K562 (cell line): ENCODE results near the gene TAF15. TPM values are rescaled to one million over a fixed set of nuclear protein-coding genes. Genes with fewer than 3 reads are reported as not detected.
A peak's percentile ranks its signal among the peaks of the same experiment; 100 is the strongest.

Source experiments
- AFF4 ChIP-seq: sonication (generic); formaldehyde crosslinking; IDR thresholded peaks from 2 replicates; pipeline ENCODE4 v1.8.0; 2023; ENCODE audit warnings: mild to moderate bottlenecking, missing genetic modification reagents
- BCOR ChIP-seq: fragments of 450-650 bp; IDR thresholded peaks from 2 replicates; pipeline ENCODE4 v1.6.1; 2016
- BRD4 ChIP-seq: fragments of 200-600 bp; sonication (generic); IDR thresholded peaks from 2 replicates; pipeline ENCODE4 v1.6.1; 2017; ENCODE audit warnings: inconsistent platforms
- BRD9 ChIP-seq: fragments of 450-650 bp; IDR thresholded peaks from 2 replicates; pipeline ENCODE4 v1.6.1; 2018; ENCODE audit warnings: low read depth; ENCODE audit not compliant: partially characterized antibody
- CREB3L1 ChIP-seq: fragments of 450-650 bp; IDR thresholded peaks from 2 replicates; pipeline ENCODE4 v1.6.1; 2014; ENCODE audit warnings: low read depth, mild to moderate bottlenecking, moderate library complexity, borderline replicate concordance
- EGR1 ChIP-seq: fragments of 450-650 bp; conservative IDR thresholded peaks from 2 replicates; pipeline ENCODE4 v1.6.1; 2017; ENCODE audit warnings: mild to moderate bottlenecking
- ID3 ChIP-seq, 2 experiments: fragments of 250-450 bp in 1 of 2; fragments of 450-650 bp in 1 of 2; sonication (Bioruptor Pico) in 1 of 2; IDR thresholded peaks; 2 replicates each; pipeline versions ENCODE4 v1.6.1 to v1.8.0; 2016 to 2021; ENCODE audit warnings: mild to moderate bottlenecking in 2 of 2, moderate library complexity in 2 of 2, missing compliant biosample characterization in 1 of 2, missing genetic modification characterization in 1 of 2
- IRF2 ChIP-seq: sonication (generic); formaldehyde crosslinking; IDR thresholded peaks from 2 replicates; pipeline ENCODE4 v1.8.1; 2022; ENCODE audit warnings: mild to moderate bottlenecking, missing genetic modification reagents
- KHSRP ChIP-seq: fragments of 450-650 bp; IDR thresholded peaks from 2 replicates; pipeline ENCODE4 v1.6.1; 2017
- MCM3 ChIP-seq: fragments of 450-650 bp; IDR thresholded peaks from 2 replicates; pipeline ENCODE4 v1.6.1; 2016
- POLR3A ChIP-seq: IDR thresholded peaks from 2 replicates; pipeline ENCODE4 v1.6.1; 2011; ENCODE audit warnings: borderline replicate concordance, mild to moderate bottlenecking, moderate library complexity; ENCODE audit not compliant: insufficient read length, insufficient read depth; ENCODE audit errors: extremely low read depth
- POLR3G ChIP-seq: IDR thresholded peaks from 2 replicates; pipeline ENCODE4 v1.6.1; 2011; ENCODE audit not compliant: insufficient read length, insufficient replicate concordance; ENCODE audit errors: extremely low read depth
- TEAD1 ChIP-seq, 2 experiments: fragments of 450-650 bp in 1 of 2; sonication (generic) in 1 of 2; formaldehyde crosslinking; IDR thresholded peaks; 2 replicates each; pipeline versions ENCODE4 v1.4.0 to v1.8.0; 2020 to 2022; ENCODE audit warnings: mild to moderate bottlenecking in 2 of 2, missing genetic modification reagents in 1 of 2
- TRIM28 ChIP-seq: fragments of 450-650 bp; IDR thresholded peaks from 2 replicates; pipeline ENCODE4 v1.6.1; 2017
- ZBTB7A ChIP-seq: IDR thresholded peaks from 2 replicates; pipeline ENCODE4 v1.6.1; 2011; ENCODE audit warnings: low read depth, mild to moderate bottlenecking, low read length, moderate library complexity, borderline replicate concordance; ENCODE audit not compliant: control insufficient read depth
- ZKSCAN1 ChIP-seq: fragments of 150-350 bp; IDR thresholded peaks from 2 replicates; pipeline ENCODE4 v1.6.1; 2016; ENCODE audit warnings: low read depth, low read length
- ZNF316 ChIP-seq: fragments of 450-650 bp; IDR thresholded peaks from 2 replicates; pipeline ENCODE4 v1.6.1; 2016
- ZNF696 ChIP-seq: fragments of 250-450 bp; sonication (Bioruptor Pico); conservative IDR thresholded peaks from 2 replicates; pipeline ENCODE4 v1.4.0; 2020; ENCODE audit warnings: mild to moderate bottlenecking, moderate library complexity
- ZNF785 ChIP-seq: fragments of 250-450 bp; sonication (Bioruptor Pico); IDR thresholded peaks from 2 replicates; pipeline ENCODE4 v1.4.0; 2020; ENCODE audit warnings: mild to moderate bottlenecking
- polyA plus RNA-seq, 8 experiments: library from polyadenylated mRNA; depleted of rRNA in 4 of 8; stranded (reverse) in 5 of 8; unstranded in 3 of 8; fragments of >200 nt; fragmentation: Nextera tagmentation in 2 of 8; fragmentation: Illumina TruSeq in 1 of 8; extraction: Ambion mirVana in 2 of 8; extraction: Trizol in 1 of 8; gene quantifications; 2 replicates each; pipeline versions ENCODE4 v1.2.1 to v1.2.3, GENCODE V29; 2011 to 2014; ENCODE audit warnings: inconsistent platforms in 1 of 8, missing spikeins in 1 of 8
- total RNA-seq, 7 experiments: library from RNA; depleted of rRNA in 6 of 7; stranded (reverse); fragments of >200 nt in 6 of 7; fragmentation: Illumina TruSeq in 2 of 7; extraction: Trizol in 2 of 7; gene quantifications; 2 replicates each; pipeline versions ENCODE4 v1.2.1 to v1.2.3, GENCODE V29; 2011 to 2021; ENCODE audit warnings: low replicate concordance in 1 of 7

Gene TAF15
- total and polyA plus RNA-seq, 9 of the 15 experiments (the other 6 are each of a cell fraction or from before 2014, with no cell fraction given): 4.1 to 272 (median 56.8) TPM

- TF ChIP-seq ZBTB7A: no peak
- TF ChIP-seq ZNF696 (CRISPR knock-in tag): no peak
- no peak for TF ChIP-seq ID3 (CRISPR knock-in tag; IDR thresholded peaks at IDR 0.05)
- no peak for TF ChIP-seq ID3 (tag; IDR thresholded peaks at IDR 0.05)
- no peak for TF ChIP-seq EGR1
- peak; percentile 65 for TF ChIP-seq BRD9
- TF ChIP-seq ZNF785 (CRISPR knock-in tag): no peak
- TF ChIP-seq POLR3G: no peak
- TF ChIP-seq ZNF316: peak; percentile 55
- TF ChIP-seq POLR3A: no peak
- TF ChIP-seq ZKSCAN1: no peak
- TF ChIP-seq MCM3: no peak
- 0 out of 4 replicates have a peak, but pooled peaks of 1 of the 2 experiments have one; percentile 5 for TF ChIP-seq TEAD1 (CRISPR knock-in tag; IDR thresholded peaks at IDR 0.05)
- no peak for TF ChIP-seq KHSRP
- no peak for TF ChIP-seq AFF4 (CRISPR knock-in tag)
- 0 out of 2 replicates have a peak, but pooled peaks have one; percentile 14 for TF ChIP-seq CREB3L1
- no peak for TF ChIP-seq BRD4
- TF ChIP-seq IRF2 (CRISPR knock-in tag): no peak
- peak; percentile 26; the same call in 1 of the 2 replicates for TF ChIP-seq BCOR
- 0 out of 2 replicates have a peak, but pooled peaks have one; percentile 5 for TF ChIP-seq TRIM28
Observed at GRCh38 chr17:35808240-35808961, 883 bp upstream of the TAF15 start (continued).
